NCI-H2196 treated with DMSO at 0.1 percent for 48 hours (cell line): ENCODE measurements around the gene MTRF1.
"Not testable (repeated sequence)": the region's sequence is repeated elsewhere in the genome, so short reads cannot be mapped to it uniquely, and the experiment has no call there.

Experiments
- DNase-seq: peaks from one replicate; lab custom pipeline; 2025; ENCODE audit not compliant: unreplicated experiment; lab: John Stamatoyannopoulos, UW

The MTRF1 gene

GRCh38 chr13:41282129-41282571 is 18.8 kb upstream of the MTRF1 start:
- no peak for DNase-seq

GRCh38 chr13:41279156-41279555 is 15.8 kb upstream of the MTRF1 start:
- not testable (repeated sequence) for DNase-seq

DNA sequence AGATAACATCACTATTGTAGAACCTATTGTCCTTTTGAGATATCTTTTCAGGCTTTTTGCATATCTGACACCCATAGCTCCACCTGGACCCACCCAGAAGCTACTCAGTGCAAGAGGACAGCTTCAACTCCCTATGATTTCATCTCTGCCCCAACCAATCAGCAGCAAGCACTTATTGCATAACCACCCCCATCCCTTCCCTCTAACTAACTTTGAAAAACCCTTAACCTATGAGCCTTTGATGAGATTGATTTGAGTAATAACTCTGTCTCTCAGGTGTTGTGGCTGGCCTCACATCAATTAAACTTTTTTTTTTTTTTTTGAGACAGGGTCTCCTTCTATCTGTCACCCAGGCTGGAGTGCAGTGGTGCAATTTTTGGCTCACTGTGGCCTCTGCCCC is 13.4 kb upstream of the MTRF1 start:
- no peak for DNase-seq

- DNase-seq = no peak
Measured at GRCh38 chr13:41274881-41275280, 11.5 kb upstream of the MTRF1 start.

GRCh38 chr13:41273831-41274441 is 10.6 kb upstream of the MTRF1 start:
- no peak for DNase-seq

GRCh38 chr13:41271456-41272285 is 8.3 kb upstream of the MTRF1 start:
- DNase-seq = no peak

- DNase-seq = no peak
Measured at GRCh38 chr13:41268764-41269163, 5.4 kb upstream of the MTRF1 start.

GRCh38 chr13:41267106-41267505 is 3.7 kb upstream of the MTRF1 start:
- DNase-seq = no peak

DNA sequence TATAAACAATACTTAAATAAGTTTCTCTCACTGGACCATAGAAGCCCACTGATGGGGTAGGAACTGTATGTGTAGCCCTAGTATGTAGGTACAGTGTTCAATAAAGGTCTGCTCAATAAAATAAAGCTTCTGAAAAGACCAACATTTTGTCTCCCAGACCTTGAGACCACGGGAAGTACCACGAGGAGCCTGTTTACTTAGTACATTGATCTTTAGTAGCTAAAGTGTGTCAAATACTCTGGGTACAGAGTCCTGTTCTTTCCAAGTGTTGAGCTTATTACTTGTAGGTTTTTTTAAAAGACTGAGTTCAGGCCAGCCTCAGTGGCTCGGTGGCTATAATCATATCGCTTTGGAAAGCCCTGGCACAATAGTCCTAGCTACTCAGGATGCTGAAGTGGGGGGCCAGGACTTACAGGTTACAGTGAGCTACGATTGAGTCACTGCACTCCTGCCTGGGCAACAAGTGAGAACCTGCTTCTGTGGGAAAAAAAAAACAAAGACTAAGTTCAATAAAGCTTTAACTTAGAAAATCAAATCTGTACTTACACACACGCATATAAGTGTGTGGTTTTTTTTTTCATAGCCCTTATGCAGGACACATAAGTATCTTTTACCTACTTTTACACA is 3.4 kb downstream of the MTRF1 start:
- no peak for DNase-seq

- DNase-seq = no peak
Measured at GRCh38 chr13:41257535-41257934, 5.8 kb downstream of the MTRF1 start.

DNA sequence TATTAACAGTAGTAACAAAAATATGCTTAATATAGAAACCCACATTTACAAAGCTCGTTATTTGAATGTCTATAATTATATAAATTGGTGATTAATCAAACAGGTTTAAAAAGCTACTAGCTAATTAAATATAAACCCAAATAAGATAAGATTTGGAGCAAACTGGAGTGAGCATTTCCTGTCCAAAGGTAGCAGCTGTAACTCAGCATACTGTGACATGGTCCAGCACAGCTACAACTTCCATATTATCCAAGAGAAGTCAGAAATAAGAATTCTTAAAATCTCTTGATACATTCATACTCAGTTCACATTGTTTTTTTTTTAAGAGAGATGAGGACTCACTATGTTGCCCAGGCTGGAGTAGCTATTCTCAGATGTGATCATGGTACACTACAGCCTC is 8.5 kb downstream of the MTRF1 start:
- no peak for DNase-seq

- no peak for DNase-seq
Measured at GRCh38 chr13:41250993-41251392, 12.4 kb downstream of the MTRF1 start.

- no peak for DNase-seq
Measured at GRCh38 chr13:41246969-41247680, 16.3 kb downstream of the MTRF1 start.

- DNase-seq = no peak
Measured at GRCh38 chr13:41244556-41244955, 18.8 kb downstream of the MTRF1 start.

- DNase-seq = no peak
Measured at GRCh38 chr13:41241626-41242025, 21.8 kb downstream of the MTRF1 start.

- DNase-seq = no peak
Measured at GRCh38 chr13:41236369-41236768, 27.0 kb downstream of the MTRF1 start.

DNA sequence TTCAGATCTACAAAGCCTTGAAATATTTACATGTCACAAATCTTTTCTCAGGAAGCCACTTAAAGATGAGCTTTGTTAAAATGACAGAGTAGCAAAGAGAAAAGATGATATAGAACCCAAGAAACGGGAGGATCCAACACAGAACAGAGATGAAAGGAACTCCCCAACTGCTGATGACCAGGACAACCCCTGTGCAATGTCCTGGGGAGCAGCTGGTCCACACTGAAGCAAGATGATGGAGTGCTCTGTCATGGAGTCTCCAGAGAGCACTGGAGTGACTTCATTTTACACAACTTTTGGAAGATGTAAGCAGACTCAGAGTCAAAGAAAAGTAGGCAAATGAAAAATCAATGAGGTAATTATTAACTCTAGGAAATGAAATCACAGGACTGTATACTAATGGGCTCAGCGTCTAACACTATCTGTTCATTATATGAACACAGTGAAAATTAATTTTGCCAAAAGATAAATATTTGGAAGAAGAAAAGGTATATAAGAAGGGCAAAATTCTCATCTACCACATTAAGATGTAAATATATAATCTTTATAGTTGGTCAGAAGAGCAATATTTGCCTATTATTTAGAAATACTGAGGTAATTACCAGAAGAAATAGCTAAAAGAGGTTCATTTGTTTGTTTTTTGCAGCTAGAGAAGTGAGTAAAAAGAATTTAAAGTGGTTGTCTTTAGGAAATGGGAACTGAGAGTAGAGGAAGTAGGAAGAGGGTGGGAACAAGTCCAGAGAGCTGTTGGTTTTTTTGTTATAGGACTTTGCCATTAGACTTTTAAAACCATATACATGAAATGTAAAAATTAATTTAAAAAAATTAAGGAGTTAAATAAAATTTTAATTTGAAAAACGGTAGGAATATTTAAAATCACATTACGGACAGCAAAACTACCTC is 30.5 kb downstream of the MTRF1 start:
- no peak for DNase-seq

DNA sequence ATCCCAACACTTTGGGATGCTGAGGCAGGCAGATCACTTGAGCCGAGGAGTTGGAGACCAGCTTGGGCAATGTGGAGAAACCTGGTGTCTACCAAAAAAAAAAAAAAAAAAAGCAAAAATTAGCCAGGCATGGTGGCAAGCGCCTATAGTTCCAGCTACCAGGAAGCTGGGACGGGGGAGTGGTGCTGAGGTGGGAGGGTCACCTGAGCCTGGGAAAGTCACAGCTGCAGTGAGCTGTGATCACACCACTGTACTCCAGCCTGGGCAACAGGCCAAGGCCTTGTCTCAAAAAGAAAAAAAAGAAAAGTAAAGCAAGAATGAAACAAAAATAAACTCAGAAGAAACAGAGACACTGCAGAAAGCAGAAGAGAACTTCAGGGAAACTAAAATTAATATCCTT is 31.6 kb downstream of the MTRF1 start:
- no peak for DNase-seq

DNA sequence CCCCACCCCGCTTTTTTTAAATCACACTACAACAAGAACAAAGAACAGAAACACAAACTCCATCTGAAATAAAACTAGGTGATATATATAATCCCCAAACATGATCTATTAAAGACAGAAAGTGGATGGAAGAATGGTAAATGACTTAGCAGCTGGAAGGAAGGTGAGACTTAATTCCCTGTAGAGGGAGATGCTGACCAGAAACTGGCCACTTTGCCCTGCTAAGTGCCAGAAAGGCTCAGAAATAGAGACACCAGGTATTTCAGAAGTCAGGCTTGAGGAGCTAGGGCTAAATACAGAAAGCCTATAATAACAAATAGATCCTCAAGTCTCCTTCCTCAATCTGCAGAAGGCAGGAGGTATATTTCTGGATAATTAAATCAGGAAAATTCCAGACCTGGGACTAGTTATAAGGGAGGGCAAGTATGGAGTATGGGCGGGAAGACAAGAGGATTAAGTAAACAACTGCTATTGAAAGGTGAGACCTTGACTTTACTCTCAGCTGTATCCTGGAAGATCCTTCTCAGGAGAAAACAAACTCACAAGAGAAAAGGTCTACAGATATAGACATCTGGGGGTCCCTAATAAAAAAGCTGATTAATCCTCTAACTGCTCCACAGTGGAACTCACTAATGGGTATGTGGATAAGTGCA is 32.2 kb downstream of the MTRF1 start:
- no peak for DNase-seq

GRCh38 chr13:41229356-41229755 is 34.0 kb downstream of the MTRF1 start:
- no peak for DNase-seq
